A549 (cell line): ENCODE measurements around the gene MUC5B. TPM values are rescaled to one million over a fixed set of nuclear protein-coding genes. Genes with fewer than 3 reads are reported as not detected.

ENCODE experiments used
- ATAC-seq, 2 experiments: fragments of 200-7000 bp in 1 of 2; fragments of >200 bp in 1 of 2; cut with Nextera tagmentation in 1 of 2; cut with Tn5 transposase in 1 of 2; 3 replicates each; pipeline versions ENCODE4 v1.8.0 to v1.9.1; 2018 to 2020; ENCODE audit warnings: mild to moderate bottlenecking in 1 of 2, moderate library complexity in 1 of 2
- CTCF ChIA-PET: fragments of 300-600 bp; sonication (Branson Sonifier 250); formaldehyde crosslinking; extraction: SDS; loops from one replicate; lab custom pipeline; 2021; ENCODE audit warnings: antibody characterized with exemption, inconsistent platforms; lab: Yijun Ruan, JAX
- POLR2A ChIA-PET: fragments of 350-600 bp; formaldehyde crosslinking; extraction: SDS; loops from one replicate; lab custom pipeline; 2021; ENCODE audit warnings: antibody characterized with exemption, inconsistent platforms; lab: Yijun Ruan, JAX
- DNase-seq, 2 experiments: peaks; one replicate each; pipeline versions ENCODE4 v3.0.0 to v3.0.0-alpha.2; 2011 to 2016; ENCODE audit warnings: low read depth in 1 of 2, low spot score in 1 of 2
- FAIRE-seq: peaks from 2 replicates; lab custom pipeline; 2011; peaks lifted over from hg19 to GRCh38; lab: Jason Lieb, UNC
- H3K27ac ChIP-seq, 2 experiments: fragments of >200 bp; sonication (Bioruptor Twin); formaldehyde crosslinking; 3 replicates each; pipeline ENCODE4 v1.5.1; 2016 to 2017
- H3K4me1 ChIP-seq: fragments of >200 bp; sonication (Bioruptor Twin); formaldehyde crosslinking; 3 replicates; pipeline ENCODE4 v1.6.1; 2016
- H3K4me2 ChIP-seq: fragments of >200 bp; sonication (Bioruptor Twin); formaldehyde crosslinking; 3 replicates; pipeline ENCODE4 v1.6.1; 2016
- H3K4me3 ChIP-seq: fragments of >200 bp; sonication (Bioruptor Twin); formaldehyde crosslinking; 3 replicates; pipeline ENCODE4 v1.5.1; 2016
- H3K9me3 ChIP-seq: fragments of >200 bp; sonication (Bioruptor Twin); formaldehyde crosslinking; 3 replicates; pipeline ENCODE4 v1.6.1; 2016
- CBX8 ChIP-seq: fragments of 200-600 bp; sonication (generic); IDR thresholded peaks from 2 replicates; pipeline ENCODE4 v1.6.1; 2016
- EP300 ChIP-seq, 2 experiments: fragments of >200 bp; sonication (Bioruptor Twin); formaldehyde crosslinking; IDR thresholded peaks; 2 replicates in 1 of 2; 3 replicates in 1 of 2; pipeline ENCODE4 v1.6.1; 2016 to 2017
- FOSL2 ChIP-seq, 2 experiments: fragments of 450-650 bp in 1 of 2; fragments of >200 bp in 1 of 2; sonication (Bioruptor Twin) in 1 of 2; formaldehyde crosslinking; IDR thresholded peaks; 2 replicates each; pipeline versions ENCODE4 v1.5.0 to v1.6.1; 2016 to 2020; ENCODE audit warnings: mild to moderate bottlenecking in 1 of 2, moderate library complexity in 1 of 2
- HOXA7 ChIP-seq: fragments of 250-450 bp; sonication (Bioruptor Pico); IDR thresholded peaks from 2 replicates; pipeline ENCODE4 v1.5.0; 2020; ENCODE audit warnings: mild to moderate bottlenecking, moderate library complexity
- JUNB ChIP-seq: fragments of >200 bp; sonication (Bioruptor Twin); formaldehyde crosslinking; IDR thresholded peaks from 2 replicates; pipeline ENCODE4 v1.6.1; 2016
- MAFK ChIP-seq: fragments of 450-650 bp; IDR thresholded peaks from 2 replicates; pipeline ENCODE4 v1.6.1; 2014; ENCODE audit not compliant: partially characterized antibody
- NFE2L2 ChIP-seq: fragments of 150-350 bp; conservative IDR thresholded peaks from 2 replicates; pipeline ENCODE4 v1.6.1; 2014; ENCODE audit warnings: low read length
- NPAS2 ChIP-seq: fragments of 250-450 bp; sonication (Bioruptor Pico); IDR thresholded peaks from 2 replicates; pipeline ENCODE4 v1.8.0; 2022; ENCODE audit warnings: mild to moderate bottlenecking, moderate library complexity, borderline replicate concordance
- POLR2A ChIP-seq: IDR thresholded peaks from 2 replicates; pipeline ENCODE4 v1.6.1; 2012; ENCODE audit warnings: mild to moderate bottlenecking, low read length
- RCOR1 ChIP-seq: fragments of 150-350 bp; IDR thresholded peaks from 2 replicates; pipeline ENCODE4 v1.6.1; 2014; ENCODE audit warnings: antibody characterized with exemption, low read length, low read depth
- RFX5 ChIP-seq: fragments of 450-650 bp; IDR thresholded peaks from 2 replicates; pipeline ENCODE4 v1.7.1; 2014; ENCODE audit warnings: antibody characterized with exemption, mild to moderate bottlenecking, moderate library complexity
- RNF2 ChIP-seq: fragments of 200-600 bp; sonication (generic); IDR thresholded peaks from 2 replicates; pipeline ENCODE4 v1.6.1; 2016; ENCODE audit warnings: low read depth, mild to moderate bottlenecking, antibody characterized with exemption, moderate library complexity, borderline replicate concordance
- SREBF2 ChIP-seq: fragments of 450-650 bp; IDR thresholded peaks from 2 replicates; pipeline ENCODE4 v1.6.1; 2014; ENCODE audit warnings: mild to moderate bottlenecking, moderate library complexity
- TP53 ChIP-seq: fragments of 250-450 bp; sonication (Bioruptor Pico); IDR thresholded peaks from 2 replicates; pipeline ENCODE4 v1.5.0; 2021; ENCODE audit warnings: mild to moderate bottlenecking, moderate library complexity
- ZSCAN20 ChIP-seq: fragments of 250-450 bp; sonication (Bioruptor Pico); IDR thresholded peaks from 2 replicates; pipeline ENCODE4 v1.8.0; 2022; ENCODE audit warnings: mild to moderate bottlenecking, moderate library complexity
- WGBS: methylation state at CpG from one replicate; pipeline ENCODE4 v1.1.6; 2017; ENCODE audit errors: missing lambda C conversion rate; 5-methylcytosine and 5-hydroxymethylcytosine counted together
- polyA plus RNA-seq, 4 experiments: library from polyadenylated mRNA; depleted of rRNA in 3 of 4; stranded (reverse); fragments of >200 nt; fragmentation: RNase III in 1 of 4; extraction: RNeasy Plus Mini Kit Qiagen cat#74134 plus additional on column Dnase treatment in 1 of 4; gene quantifications; 2 replicates in 3 of 4; 3 replicates in 1 of 4; pipeline ENCODE4 v1.2.3, GENCODE V29; 2011 to 2017
- TF ChIP-seq, protein P1 (sequence below): fragments of >200 bp; sonication (Bioruptor Twin); formaldehyde crosslinking; IDR thresholded peaks from 2 replicates; pipeline ENCODE4 v1.6.1; 2016
- TF ChIP-seq, protein P2 (sequence below): fragments of 250-450 bp; sonication (Bioruptor Pico); IDR thresholded peaks from 2 replicates; pipeline ENCODE4 v1.5.0; 2020; ENCODE audit warnings: low read depth, mild to moderate bottlenecking, moderate library complexity
- TF ChIP-seq, protein P3 (sequence below): fragments of 200-600 bp; sonication (generic); IDR thresholded peaks from 2 replicates; pipeline ENCODE4 v1.6.1; 2016; ENCODE audit warnings: antibody characterized with exemption, mild to moderate bottlenecking, moderate library complexity
- TF ChIP-seq, protein P4 (sequence below): fragments of 450-650 bp; IDR thresholded peaks from 2 replicates; pipeline ENCODE4 v1.6.1; 2014; ENCODE audit warnings: antibody characterized with exemption

Gene MUC5B
- polyA plus RNA-seq, 2 of the 4 experiments (the other 2 are of a cell fraction), result 0.85 to 1.4 TPM

DNA sequence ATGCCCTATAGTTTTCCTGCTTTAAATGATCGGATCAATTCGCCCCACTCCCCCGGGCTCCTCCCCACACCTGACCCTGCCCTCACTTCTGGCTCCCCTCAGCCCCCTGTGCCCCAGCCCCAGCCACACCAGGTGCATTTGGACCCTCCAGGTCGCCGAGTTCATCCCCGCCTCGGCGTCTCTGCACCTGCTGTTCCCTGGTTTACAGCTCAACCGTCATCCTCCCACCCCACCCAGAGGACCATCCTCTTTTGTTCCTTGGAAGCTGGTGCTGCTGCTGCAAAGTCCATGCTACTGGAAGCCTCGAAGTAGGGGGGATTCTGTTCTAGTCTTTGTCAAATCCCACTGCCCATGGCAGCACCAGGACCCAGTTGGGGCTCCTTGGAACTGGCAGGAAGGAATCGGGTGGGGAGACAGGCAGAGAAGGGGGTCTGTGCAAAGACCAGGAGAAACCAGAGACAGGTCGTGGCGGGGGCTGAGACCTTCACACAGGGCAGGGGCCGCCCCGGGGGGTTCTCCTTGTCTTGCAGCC is 4.5 kb upstream of the MUC5B start:
- TF ChIP-seq, protein P1, sequence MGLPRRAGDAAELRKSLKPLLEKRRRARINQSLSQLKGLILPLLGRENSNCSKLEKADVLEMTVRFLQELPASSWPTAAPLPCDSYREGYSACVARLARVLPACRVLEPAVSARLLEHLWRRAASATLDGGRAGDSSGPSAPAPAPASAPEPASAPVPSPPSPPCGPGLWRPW, result no peak
- TF ChIP-seq RFX5 (no peak), ZSCAN20 (CRISPR knock-in tag) (no peak), FOSL2 (IDR thresholded peaks at IDR 0.05) (no peak), FOSL2 (CRISPR knock-in tag; IDR thresholded peaks at IDR 0.05) (no peak), NPAS2 (CRISPR knock-in tag) (no peak), RNF2 (no peak), NFE2L2 (no peak)
- Histone ChIP-seq H3K27ac (peak overlapping the region; percentile 78 to 81; a peak in 5 of 6 replicates), H3K4me1 (peaks cover 44% of the 10 kb centered on the region), H3K4me3 (no peak overlapping the region), H3K4me2 (no peak overlapping the region), H3K9me3 (peaks cover 3% of the 10 kb centered on the region; the same call in 1 of the 3 replicates)
- no peak for ATAC-seq
- ChIA-PET POLR2A (no interaction called here), CTCF (interaction anchor here (1.2 kb wide), 1 partner anchor 15 kb away, joined by 4 read pairs; no protein-coding TSS in a partner anchor)
- DNase-seq, result no peak
- 80% methylated on average over 15 of the region's 15 CpGs for WGBS
- FAIRE-seq, result no peak

DNA sequence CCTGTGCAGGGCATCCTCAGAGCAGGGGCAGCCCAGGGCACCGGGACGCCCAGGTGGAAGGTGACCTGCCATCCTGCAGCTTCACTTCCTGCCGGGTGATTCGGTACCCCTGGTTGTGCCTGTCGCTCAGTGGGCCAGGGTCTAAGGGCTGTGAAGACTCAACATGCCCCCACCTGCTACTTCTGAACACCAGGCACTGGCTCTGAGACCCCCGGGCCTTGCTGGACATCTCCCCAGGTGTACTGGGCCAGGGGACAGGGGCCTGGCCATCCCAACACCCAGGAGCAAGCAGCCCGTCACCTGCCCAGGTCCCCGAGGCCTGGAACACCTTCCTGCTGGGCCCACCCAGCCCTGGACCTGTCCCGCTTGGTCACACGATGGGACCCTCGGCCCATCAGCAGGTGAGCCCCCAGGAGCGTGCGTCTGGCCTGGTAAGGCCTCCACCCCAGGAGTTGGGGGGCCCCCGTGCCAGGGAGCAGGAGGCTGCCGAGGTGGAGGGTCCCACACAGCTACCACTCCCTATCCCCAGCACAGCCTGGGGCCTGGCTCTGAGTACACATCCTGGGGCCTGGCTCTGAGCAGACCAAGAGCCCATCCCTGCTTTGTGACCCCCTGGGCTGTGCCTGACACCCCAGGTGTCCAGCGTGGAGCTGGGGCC is 3.9 kb upstream of the MUC5B start:
- TF ChIP-seq EP300 (IDR thresholded peaks at IDR 0.05) (no peak), HOXA7 (CRISPR knock-in tag) (no peak), JUNB (no peak), MAFK (no peak), TP53 (CRISPR knock-in tag) (no peak), CBX8 (no peak), SREBF2 (no peak), RCOR1 (no peak), POLR2A (no peak)
- TF ChIP-seq, protein P2, sequence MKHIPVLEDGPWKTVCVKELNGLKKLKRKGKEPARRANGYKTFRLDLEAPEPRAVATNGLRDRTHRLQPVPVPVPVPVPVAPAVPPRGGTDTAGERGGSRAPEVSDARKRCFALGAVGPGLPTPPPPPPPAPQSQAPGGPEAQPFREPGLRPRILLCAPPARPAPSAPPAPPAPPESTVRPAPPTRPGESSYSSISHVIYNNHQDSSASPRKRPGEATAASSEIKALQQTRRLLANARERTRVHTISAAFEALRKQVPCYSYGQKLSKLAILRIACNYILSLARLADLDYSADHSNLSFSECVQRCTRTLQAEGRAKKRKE (CRISPR knock-in tag), result no peak
- TF ChIP-seq, protein P3, sequence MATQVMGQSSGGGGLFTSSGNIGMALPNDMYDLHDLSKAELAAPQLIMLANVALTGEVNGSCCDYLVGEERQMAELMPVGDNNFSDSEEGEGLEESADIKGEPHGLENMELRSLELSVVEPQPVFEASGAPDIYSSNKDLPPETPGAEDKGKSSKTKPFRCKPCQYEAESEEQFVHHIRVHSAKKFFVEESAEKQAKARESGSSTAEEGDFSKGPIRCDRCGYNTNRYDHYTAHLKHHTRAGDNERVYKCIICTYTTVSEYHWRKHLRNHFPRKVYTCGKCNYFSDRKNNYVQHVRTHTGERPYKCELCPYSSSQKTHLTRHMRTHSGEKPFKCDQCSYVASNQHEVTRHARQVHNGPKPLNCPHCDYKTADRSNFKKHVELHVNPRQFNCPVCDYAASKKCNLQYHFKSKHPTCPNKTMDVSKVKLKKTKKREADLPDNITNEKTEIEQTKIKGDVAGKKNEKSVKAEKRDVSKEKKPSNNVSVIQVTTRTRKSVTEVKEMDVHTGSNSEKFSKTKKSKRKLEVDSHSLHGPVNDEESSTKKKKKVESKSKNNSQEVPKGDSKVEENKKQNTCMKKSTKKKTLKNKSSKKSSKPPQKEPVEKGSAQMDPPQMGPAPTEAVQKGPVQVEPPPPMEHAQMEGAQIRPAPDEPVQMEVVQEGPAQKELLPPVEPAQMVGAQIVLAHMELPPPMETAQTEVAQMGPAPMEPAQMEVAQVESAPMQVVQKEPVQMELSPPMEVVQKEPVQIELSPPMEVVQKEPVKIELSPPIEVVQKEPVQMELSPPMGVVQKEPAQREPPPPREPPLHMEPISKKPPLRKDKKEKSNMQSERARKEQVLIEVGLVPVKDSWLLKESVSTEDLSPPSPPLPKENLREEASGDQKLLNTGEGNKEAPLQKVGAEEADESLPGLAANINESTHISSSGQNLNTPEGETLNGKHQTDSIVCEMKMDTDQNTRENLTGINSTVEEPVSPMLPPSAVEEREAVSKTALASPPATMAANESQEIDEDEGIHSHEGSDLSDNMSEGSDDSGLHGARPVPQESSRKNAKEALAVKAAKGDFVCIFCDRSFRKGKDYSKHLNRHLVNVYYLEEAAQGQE, result no peak
- TF ChIP-seq, protein P4, sequence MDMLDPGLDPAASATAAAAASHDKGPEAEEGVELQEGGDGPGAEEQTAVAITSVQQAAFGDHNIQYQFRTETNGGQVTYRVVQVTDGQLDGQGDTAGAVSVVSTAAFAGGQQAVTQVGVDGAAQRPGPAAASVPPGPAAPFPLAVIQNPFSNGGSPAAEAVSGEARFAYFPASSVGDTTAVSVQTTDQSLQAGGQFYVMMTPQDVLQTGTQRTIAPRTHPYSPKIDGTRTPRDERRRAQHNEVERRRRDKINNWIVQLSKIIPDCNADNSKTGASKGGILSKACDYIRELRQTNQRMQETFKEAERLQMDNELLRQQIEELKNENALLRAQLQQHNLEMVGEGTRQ, result no peak
- TF ChIP-seq, all 56 proteins: peak for 0
- peaks cover 50% of the 10 kb centered on the region for H3K4me1 ChIP-seq
- ChIA-PET POLR2A (no interaction called here), CTCF (interaction anchor here (0.6 to 2.8 kb wide), 3 partner anchors 15 to 105 kb away, joined by 3 to 13 read pairs (median 6); no protein-coding TSS in a partner anchor)
- FAIRE-seq (no peak), DNase-seq (no peak), ATAC-seq (no peak)
- 91% methylated on average over 8 of the region's 16 CpGs for WGBS
- H3K4me3 ChIP-seq, result no peak overlapping the region
- H3K27ac ChIP-seq, result peak overlapping the region; percentile 78 to 81
- peaks cover 3% of the 10 kb centered on the region; the same call in 1 of the 3 replicates for H3K9me3 ChIP-seq
- H3K4me2 ChIP-seq, result peak overlapping the region; percentile 38; the same call in 2 of the 3 replicates
